ENCODE results near the gene GDF15.
"Not testable (repeated sequence)": the region's sequence is repeated elsewhere in the genome, so short reads cannot be mapped to it uniquely, and the experiment has no call there.

GDF15 gene

GRCh38 chr19:18379803-18380747, 5.9 kb upstream of the GDF15 start:
- no peak for TF ChIP-seq CTCF (conservative IDR thresholded peaks at IDR 0.05; ENCODE audit: low read depth, low read length)
- DNase-seq (ENCODE audit: low read depth), result no peak
- no peak overlapping the region for H3K4me3 ChIP-seq (ENCODE audit: low read length)

DNA sequence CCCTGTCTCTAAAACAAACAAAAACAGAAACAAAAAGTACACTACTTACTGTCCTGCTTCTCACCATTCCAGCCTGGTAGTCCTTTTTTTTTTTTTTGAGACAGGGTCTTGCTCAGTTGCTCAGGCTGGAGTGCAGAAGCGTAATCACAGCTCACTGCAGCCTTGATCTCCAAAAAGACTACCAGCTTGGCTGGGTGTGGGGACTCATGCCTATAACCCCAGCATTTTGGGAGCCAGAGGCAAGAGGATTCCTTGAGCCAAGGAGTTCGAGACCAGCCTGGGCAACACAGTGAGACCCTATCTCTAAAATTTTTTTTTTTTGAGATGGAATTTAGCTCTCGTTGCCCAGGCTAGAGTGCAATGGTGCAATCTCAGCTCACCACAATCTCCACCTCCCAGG, 5.1 kb upstream of the GDF15 start:
- DNase-seq (ENCODE audit: low read depth), result no peak
- no peak for TF ChIP-seq CTCF (conservative IDR thresholded peaks at IDR 0.05; ENCODE audit: low read depth, low read length)
- no peak overlapping the region for H3K4me3 ChIP-seq (ENCODE audit: low read length)

DNA sequence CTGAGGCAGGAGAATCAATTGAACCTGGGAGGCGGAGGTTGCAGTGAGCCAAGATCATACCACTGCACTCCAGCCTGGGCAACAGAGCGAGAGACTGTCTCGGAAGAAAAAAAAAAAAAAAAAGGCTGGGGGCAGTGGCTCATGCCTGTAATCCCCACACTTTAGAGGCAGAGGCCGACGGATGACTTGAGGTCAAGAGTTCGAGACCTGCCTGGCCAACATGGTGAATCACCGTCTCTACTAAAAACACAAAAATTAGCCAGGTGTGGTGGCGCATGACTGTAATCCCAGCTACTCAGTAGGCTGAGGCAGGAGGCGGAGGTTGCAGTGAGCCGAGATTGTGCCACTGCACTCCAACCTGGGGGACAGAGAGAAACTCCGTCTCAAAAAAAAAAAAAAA, 2.3 kb upstream of the GDF15 start:
- DNase-seq (ENCODE audit: low read depth); H3K4me3 ChIP-seq (ENCODE audit: low read length): not testable (repeated sequence)

- no peak for TF ChIP-seq CTCF (conservative IDR thresholded peaks at IDR 0.05; ENCODE audit: low read depth, low read length)
- no peak overlapping the region for H3K4me3 ChIP-seq (ENCODE audit: low read length)
- no peak for DNase-seq (ENCODE audit: low read depth)
Observed at GRCh38 chr19:18384775-18385174, 1.2 kb upstream of the GDF15 start.

DNA sequence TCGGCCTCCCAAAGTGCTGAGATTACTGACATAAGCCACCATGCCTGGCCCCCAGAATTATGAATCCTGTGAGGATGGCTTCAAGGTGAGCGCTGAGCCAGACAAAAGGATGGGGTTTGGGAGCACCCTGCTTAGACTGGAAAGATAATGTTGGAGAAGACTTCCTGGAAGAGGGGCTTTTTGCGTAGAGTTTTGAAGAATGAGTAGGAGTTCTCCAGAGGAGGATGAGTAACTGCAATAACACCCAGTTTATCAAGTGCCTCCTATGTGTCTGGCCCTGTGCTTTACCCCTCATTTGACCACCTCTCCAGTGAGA, 641 bp upstream of the GDF15 start:
- H3K4me3 ChIP-seq (ENCODE audit: low read length), result no peak overlapping the region
- TF ChIP-seq CTCF (conservative IDR thresholded peaks at IDR 0.05; ENCODE audit: low read depth, low read length), result no peak
- DNase-seq (ENCODE audit: low read depth), result no peak

DNA sequence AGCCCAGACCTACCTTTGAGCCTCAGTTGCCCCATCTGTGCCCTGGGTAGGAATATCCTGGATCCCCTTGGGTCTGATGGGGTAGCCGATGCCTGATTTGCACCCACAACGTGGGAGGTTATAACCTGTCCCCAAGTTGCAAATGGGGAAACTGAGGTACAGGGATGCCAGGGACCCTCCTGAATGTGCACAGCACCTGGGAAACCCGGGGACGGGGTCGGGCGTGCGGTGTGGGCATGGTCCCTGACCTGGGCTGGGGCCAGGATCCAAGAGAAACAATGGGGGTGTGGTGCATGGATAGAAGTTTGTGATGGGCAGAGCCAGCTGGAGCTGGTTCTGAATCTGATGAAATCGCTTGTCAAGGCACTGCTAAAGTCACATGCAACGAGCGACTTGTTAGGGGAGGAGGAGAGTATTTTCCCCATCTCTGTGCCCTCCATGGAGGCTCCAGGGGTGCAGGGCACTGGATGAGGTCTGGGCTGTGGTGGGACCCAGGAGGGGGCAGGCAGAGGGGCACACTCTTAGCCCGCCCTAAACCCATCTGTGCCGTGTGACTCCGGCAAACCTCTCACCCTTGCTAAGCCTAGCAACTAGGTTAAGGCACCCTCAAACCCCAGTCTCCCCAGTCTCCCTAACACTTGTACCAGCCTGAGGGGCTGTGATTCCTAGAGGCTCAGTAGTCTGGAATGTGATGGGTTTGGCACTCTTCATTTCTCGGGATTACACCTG, 749 bp downstream of the GDF15 start:
- H3K4me3 ChIP-seq (ENCODE audit: low read length), result peak overlapping the region; percentile 88
- DNase-seq (ENCODE audit: low read depth), result no peak
- TF ChIP-seq CTCF (conservative IDR thresholded peaks at IDR 0.05; ENCODE audit: low read depth, low read length), result no peak

GRCh38 chr19:18388100-18388959, 2.4 kb downstream of the GDF15 start:
- peak overlapping the region; percentile 88 for H3K4me3 ChIP-seq (ENCODE audit: low read length)
- DNase-seq (ENCODE audit: low read depth), result no peak
- TF ChIP-seq CTCF (conservative IDR thresholded peaks at IDR 0.05; ENCODE audit: low read depth, low read length), result peak; percentile 82
